Jurkat, Clone E6-1 (cell line): ENCODE results near the gene NACA2.
"Not testable (repeated sequence)": the region's sequence is repeated elsewhere in the genome, so short reads cannot be mapped to it uniquely, and the experiment has no call there.

Source experiments
- DNase-seq: peaks from one replicate; pipeline ENCODE4 v3.0.0-alpha.2; 2011; ENCODE audit warnings: low read depth, low spot score
- H3K4me3 ChIP-seq: 2 replicates; pipeline ENCODE4 v1.5.1; 2011; ENCODE audit warnings: mild to moderate bottlenecking, low read length, control low read depth, moderate library complexity

The NACA2 gene

DNA sequence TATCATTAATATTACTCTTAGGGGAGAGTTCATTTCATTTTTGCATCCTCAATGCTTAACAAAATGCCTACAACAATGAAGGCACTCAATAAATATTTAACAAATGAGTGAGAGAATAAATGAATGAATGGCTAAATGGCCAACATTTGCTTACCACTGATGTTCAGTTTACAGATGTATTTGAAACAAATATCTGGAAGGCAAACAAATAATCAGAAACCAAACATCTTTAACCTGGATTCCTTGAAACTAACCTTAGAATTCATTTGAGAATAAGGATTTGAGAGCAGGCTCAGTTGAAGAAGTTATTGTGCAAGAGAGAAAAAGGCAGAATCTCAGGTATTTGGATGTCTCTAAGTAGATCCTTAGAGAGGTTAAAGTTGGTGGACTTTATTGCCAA lies 8.4 kb downstream of the NACA2 start:
- no peak for DNase-seq
- no peak overlapping the region for H3K4me3 ChIP-seq

DNA sequence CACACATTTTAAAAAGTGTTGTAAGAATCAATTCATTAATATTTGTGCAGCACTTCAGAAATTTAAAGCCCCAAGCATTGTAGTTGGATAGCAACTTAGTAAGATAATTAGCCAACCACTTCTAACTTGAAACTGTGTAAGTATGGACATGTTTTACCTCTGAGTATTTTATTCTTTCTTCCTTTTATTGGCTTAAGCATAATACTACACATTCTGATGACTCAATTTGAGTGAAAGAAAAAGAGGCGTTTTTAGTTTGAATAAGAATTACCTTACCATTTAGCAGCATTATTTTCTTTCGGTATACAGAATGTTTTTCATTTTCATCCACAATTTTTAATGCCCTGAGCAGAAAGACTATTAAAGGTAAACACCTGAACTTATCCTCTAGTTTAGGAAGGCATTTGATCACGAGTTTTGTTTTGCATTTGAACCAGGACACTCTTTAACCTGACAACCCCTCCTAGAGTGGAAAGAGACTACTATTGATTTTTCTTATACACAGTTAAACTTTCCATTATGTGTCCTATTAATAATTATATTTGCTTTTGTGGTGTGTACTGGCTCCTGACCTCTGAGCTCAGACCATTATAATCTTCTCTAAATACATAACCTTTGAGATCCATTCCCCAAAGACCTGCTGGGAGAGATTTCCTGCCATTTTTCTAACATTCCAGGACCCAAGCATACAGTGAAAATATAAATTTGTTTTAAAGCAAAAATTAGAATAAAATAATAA lies 9.2 kb downstream of the NACA2 start:
- H3K4me3 ChIP-seq, result no peak overlapping the region
- DNase-seq, result no peak

DNA sequence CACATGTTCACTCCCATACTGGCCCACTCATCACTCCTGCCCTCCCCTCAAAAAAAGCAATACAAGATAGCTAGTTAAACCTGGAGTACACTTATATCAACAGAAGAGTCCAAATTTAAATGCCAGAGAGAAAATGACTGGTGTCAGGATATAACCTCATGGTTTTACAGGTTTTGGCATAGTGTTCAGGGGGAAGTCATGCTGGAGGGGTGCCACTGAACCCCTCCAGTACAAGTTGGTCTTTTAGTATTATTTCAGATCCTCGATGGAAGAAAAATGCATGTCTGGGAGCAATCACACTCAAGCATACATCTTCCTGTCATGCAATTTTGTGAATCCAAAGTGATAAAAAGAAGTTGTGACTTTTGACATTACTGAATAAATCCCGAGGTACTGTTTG lies 10.5 kb downstream of the NACA2 start:
- H3K4me3 ChIP-seq, result no peak overlapping the region
- DNase-seq, result no peak

DNA sequence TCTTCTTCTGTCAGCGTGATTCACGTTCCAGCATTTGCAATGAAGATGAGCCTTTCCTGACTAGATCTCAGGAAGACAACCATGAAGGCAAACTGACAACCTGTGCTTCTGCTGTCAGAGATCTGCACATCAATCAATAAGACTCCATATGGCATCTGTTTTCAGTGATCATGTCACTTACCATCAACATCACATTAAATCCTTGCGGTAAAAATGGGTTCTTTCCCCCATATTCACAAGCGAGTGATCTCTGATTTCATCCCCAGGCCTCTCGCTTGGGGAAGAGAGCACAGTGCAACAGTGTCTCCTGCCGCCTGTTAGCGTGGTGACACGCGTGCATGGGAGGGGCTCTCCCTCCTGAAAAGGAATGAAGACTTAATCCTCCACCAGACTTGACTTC lies 11.1 kb downstream of the NACA2 start:
- no peak overlapping the region for H3K4me3 ChIP-seq
- no peak for DNase-seq

DNA sequence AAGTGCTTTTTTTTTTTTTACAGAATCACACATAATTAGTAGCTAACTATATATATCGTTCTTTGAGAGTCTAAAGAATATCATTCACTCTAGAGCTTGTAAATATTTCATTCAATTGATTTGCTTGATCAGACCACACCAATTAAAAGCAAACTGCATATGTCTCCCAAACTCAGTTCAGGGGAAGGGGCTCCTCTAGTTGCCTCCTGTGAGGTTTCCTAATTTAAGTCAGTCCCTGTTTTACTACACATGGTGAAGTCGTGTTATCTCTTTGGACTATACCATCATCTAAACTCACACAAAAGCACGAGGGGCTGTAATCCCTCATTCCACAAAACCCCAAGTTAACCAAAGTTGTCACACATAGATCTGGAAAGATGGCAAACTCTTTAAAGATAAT lies 11.7 kb downstream of the NACA2 start:
- H3K4me3 ChIP-seq, result no peak overlapping the region
- DNase-seq, result no peak

DNA sequence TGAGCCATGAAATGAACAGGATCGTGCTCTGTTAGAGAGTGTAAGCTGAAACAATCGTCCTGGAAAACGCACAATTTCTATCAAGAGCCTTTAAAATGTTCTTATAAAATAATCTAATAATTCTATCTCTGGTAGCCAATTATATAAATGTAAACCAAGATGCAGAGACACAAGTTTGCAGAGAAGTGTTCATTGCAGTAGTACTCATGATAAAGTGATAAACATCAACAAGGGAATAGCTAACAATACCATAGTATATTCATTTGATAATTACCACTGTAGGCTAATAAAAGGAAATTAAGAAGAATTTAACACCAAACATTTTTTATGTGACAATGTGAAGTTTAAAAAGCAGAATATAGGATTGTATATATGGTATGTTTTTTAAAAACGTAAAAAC lies 12.4 kb downstream of the NACA2 start:
- DNase-seq, result no peak
- no peak overlapping the region for H3K4me3 ChIP-seq

DNA sequence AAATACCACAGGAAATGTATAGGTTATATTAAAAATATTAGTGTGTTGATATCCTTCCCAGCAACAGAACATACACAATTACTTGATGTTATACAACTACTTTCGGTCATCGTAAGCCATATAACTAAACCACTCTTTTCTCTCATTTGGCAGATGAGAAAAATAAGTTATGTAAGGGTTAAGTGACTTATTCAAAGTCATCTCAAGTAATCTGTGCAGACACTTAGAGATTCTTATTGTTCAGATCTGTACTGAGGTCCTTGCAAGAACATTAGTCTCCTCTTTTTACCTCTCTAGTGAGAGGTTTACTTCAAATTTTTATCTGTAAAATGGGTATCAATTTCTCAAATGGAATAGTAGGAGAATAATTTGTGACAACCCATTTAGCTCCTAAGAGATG lies 15.0 kb downstream of the NACA2 start:
- no peak overlapping the region for H3K4me3 ChIP-seq
- DNase-seq, result no peak

DNA sequence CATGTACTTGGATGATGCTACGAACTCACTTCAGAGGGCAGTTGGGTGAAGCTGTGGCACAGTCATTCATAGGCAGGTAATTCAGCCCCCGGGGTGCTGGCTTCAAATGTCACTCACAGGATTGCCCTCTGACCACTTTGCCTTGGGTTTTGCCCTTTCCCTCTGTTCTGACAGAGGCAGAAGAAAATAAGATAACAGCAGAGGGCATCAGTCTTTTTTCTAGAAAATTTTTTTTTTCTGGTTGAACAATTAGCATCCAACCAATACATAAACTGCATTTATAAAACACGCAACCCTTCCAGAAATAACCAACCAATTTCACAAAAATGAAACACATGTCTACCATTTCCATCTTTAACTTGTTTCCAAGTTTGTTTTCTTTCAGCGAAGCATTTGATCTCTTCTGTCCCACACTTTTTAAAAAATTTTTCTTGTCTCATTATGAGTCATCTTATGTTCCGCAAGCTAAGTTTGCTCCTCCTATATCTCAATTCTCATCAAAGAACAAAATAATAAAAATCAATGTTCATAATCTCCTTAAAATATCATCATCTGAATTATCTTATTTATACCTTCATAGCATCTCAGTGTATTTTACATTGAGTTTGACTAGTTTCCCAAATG lies 15.6 kb downstream of the NACA2 start:
- H3K4me3 ChIP-seq, result no peak overlapping the region

DNA sequence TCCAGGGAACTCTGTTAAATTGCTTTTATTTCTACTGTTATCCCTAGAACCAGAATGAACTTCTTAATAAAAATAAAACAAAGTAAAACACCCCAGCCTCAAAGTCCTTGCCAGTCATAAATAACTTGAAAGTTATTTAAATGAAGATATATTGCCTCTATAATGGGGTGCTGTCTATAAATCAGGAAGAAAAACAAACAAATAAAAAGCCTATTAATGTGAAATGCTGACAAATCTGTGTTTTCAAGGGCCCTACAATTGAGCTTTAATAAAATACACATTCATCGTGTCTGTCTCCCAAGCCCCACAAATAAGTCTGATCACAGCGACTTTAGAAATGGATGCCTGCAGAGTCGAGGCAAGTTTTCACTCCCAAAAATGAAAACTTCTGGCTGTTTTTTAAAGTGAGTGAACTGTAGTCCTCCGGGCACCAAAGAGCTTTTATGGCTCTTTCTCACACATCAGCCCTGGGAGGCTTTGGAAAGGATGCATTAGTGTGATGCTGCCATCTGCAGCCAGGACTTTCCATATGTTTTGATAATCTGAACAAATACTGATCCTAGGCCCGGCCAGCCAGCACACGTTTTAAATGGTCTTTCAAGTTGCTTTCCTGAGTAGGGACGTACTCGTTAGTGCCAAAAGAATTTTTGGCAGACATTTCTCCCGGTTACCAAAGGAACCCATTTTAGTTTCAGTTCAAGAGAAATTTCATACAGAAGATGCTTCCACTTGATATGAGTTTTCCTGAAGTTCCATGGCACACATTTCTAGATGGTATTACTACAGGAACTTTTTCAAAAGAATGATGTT lies 16.3 kb downstream of the NACA2 start:
- no peak for DNase-seq
- H3K4me3 ChIP-seq, result no peak overlapping the region

More for the DNA sequence above, 15.6 kb downstream of the NACA2 start:
- no peak for DNase-seq

DNA sequence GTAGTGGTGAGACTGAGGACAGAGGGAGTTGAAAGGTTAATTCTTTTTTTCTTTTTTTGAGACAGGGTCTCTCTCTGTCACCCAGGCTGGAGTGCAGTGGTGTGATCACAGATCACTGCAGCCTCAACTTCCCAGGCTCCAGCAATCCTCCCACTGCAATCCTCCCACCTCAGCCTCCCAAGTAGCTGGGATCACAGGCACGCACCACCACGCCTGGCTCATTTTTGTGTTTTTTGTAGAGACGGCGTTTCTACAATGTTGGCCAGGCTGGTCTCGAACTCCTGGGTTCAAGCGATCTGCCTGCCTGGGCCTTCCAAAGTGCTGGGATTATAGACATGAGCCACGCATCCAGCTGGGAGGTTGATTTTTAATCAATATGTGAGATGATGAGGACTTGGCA lies 18.5 kb downstream of the NACA2 start:
- not testable (repeated sequence) for DNase-seq, H3K4me3 ChIP-seq

DNA sequence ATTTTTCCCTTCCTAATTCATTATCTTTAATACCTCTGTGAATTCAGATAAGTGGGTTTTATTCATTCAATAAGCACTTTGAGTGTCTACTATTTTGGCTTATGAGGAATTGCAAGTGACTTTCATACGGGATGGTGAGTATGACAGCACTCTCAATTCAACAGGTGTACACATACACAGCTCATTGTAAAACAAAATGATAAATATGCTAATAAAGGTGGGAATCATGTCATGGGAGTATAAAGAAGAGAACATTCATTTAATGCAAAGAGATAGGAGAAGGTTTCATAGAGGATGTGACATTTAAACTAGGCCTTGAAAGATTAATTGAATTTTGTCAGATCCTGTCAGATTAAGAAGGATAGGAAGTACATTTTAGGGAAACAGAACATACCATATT lies 19.4 kb downstream of the NACA2 start:
- DNase-seq, result no peak
- no peak overlapping the region for H3K4me3 ChIP-seq

DNA sequence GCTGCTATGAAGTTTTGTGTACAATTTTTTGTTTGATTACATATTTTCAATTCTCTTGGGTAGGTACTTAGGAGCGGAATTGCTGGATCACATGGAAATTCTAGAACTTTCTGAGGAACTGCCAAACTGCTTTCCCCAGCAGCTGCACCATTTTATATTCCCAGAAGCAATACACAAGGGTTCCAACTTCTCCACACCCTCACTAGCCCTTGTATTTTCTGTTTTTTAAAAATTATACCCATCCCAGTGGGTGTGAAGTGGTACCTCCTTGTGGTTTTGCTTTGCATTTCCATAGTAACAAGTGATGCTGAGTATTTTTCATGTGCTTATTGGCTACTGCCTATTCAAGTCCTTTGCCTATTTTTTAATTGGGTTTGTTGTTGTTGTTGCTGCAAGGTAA lies 20.9 kb downstream of the NACA2 start:
- no peak overlapping the region for H3K4me3 ChIP-seq
- DNase-seq, result peak; percentile 74

DNA sequence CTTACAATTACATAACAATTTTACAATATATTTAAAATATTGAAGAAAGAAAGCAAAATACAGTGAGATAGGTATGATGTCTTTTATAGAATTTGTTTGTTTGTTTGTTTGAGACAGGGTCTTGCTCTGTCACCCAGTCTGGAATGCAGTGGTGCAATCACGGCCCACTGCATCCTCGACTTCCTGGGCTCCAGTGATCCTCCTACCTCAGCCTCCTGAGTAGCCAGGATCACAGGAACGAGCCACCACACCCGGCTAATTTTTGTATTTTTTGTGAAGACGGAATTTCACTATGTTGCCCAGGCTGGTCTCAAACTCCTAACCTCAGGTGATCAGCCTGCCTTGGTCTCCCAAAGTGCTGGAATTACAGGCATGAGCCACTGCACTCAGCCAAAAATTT lies 21.5 kb downstream of the NACA2 start:
- DNase-seq, H3K4me3 ChIP-seq: not testable (repeated sequence)

DNA sequence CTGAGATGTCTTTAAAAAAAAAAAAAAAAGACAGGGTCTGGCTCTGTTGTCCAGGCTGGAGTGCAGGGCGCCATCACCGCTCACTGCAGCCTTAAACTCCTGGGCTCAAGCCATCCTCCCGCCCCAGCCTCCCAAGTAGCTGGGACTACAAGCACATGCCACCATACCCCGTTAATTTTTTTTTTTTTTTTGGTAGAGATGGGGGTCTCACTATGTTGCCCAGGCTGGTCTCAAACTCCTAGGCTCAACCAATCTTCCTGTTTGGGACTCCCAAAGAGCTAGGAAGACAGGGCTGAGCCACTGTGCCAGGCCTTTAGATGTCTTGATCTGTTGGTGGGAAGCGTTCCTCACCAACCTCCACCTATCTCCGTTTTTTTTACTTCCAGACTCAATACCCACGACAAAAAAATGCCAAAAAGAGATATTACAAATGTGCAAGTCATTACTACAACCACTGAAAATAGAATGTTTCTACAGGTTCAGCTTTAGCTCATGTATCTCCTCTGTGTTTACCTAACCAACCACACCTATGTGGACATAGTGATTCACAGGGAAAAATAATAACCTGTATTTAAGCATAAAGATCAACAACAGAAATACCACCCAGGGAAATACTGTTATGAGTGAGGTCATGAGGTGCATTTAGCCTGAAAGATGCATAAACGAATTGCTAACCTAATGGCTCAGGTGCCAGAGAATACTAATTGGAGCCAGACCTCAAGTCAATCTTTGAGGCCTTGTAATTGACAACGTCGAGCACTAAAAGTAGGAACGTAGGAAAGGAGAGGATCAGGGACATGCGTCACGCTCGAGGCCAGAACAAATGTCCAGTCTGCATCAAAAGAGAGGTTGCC lies 22.6 kb downstream of the NACA2 start:
- no peak overlapping the region for H3K4me3 ChIP-seq
- no peak for DNase-seq

DNA sequence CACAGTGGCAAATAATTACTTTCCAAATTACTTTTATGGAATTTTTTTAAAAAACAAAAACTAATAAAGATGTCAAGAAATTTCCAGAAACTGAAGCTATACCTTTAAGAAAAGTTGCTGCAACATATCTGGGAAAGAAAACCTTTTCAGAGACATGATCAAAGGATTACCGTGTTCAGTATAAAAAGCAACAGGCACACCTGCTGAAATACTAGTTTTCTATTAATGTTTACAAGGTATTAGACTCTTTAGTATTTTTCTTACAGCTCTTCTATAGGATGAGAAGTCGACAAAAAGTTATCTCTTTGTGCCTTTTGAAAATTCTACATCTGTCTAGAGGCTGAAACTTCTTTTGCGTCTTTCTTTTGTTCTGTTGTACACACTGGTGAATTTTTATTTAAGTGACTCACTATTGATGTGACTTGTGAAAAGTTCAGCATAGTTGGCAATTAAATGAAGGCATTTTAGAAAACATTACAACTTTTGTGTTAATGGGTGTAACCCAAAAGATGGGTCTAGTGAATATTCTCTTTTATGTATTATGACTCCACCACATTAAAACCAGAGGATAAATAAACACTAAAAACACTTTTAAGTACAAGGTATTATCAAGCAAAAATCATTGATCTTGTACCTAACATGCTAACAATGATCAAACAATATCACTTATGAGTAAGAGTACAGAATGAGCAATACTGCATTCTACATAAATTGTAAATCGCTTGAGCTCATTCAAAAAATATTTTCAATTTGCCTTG lies 23.8 kb downstream of the NACA2 start:
- H3K4me3 ChIP-seq, result no peak overlapping the region
- DNase-seq, result no peak

DNA sequence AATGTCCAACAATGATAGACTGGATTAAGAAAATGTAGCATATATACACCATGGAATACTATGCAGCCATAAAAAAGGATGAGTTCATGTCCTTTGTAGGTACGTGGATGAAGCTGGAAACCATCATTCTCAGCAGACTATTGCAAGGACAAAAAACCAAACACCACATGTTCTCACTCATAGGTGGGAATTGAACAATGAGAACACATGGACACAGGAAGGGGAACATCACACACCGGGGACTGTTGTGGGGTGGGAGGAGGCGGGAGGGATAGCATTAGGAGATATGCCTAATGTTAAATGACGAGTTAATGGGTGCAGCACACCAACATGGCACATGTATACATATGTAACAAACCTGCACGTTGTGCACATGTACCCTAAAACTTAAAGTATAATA lies 24.6 kb downstream of the NACA2 start:
- not testable (repeated sequence) for H3K4me3 ChIP-seq, DNase-seq

DNA sequence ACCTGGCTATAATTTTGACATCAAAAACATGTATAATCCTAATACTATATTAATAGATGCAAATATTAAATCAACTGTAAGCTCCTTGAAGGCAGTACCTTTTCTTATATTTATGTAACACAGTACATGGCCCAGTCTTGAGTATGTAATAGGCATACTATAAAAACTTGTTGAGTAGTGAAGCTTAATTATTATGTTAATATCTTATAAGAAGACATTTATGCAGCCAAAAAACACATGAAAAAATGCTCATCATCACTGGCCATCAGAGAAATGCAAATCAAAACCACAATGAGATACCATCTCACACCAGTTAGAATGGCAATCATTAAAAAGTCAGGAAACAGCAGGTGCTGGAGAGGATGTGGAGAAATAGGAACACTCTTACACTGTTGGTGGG lies 25.2 kb downstream of the NACA2 start:
- DNase-seq, result not testable (repeated sequence)

DNA sequence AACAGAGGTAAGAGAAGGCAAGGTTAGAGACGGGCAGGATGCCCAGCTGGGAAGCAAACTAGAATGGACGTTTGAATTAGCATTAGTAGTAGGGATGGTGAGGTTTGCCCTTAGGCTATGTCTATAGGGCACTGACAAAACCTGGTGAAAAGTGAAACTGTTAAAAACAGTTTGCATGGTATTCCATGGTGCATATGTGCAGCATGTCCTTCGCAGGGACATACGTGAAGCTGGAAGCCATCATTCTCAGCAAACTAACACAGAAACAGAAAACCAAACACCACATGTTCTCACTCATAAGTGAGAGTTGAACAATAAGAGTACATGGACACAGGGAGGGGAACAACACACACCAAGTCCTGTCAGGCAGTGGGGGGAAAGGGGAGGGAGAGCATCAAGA lies 25.8 kb downstream of the NACA2 start:
- H3K4me3 ChIP-seq, result no peak overlapping the region
- DNase-seq, result no peak

More for the DNA sequence above, 25.2 kb downstream of the NACA2 start:
- not testable (repeated sequence) for H3K4me3 ChIP-seq

DNA sequence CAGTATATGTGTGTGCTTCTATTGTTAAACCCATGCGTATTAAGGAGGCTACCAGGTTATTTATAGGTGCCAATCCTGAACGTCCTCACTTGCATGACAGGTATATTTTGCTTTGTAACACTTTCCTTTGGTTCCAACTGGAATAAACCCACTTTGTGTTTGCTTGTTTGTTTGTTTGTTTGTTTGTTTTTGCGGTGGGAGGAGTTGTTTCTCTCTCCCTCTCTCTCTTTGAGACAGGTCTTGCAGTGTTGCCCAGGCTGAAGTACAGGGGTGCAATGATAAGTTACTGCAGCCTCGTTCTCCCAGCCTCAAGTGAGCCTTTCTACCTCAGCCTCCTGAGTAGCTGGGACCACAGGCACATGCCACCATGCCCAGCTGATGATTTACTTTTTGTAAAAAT lies 28.7 kb downstream of the NACA2 start:
- H3K4me3 ChIP-seq, result no peak overlapping the region
- DNase-seq, result no peak
